GM12864 (cell line): ENCODE measurements around the gene ACVR2A.

ENCODE experiments used
- DNase-seq: peaks from one replicate; pipeline ENCODE4 v3.0.0-alpha.2; 2011; ENCODE audit warnings: low read depth
- H3K4me3 ChIP-seq: 2 replicates; pipeline ENCODE4 v1.5.1; 2011; ENCODE audit warnings: mild to moderate bottlenecking, low read depth, low read length, control low read depth
- CTCF ChIP-seq: IDR thresholded peaks from 2 replicates; pipeline ENCODE4 v1.5.1; 2011; ENCODE audit warnings: low read depth, mild to moderate bottlenecking, moderate library complexity, low read length, control low read depth, inconsistent platforms; ENCODE audit errors: missing control alignments

The ACVR2A gene

GRCh38 chr2:147844697-147845410 lies at the start of gene ACVR2A:
Gene ACVR2A, plus strand, starts transcription at chr2:147845029. Its CDS starts 124 bp downstream, at chr2:147845153.
- peak within 1 kb of the TSS; percentile 85 for H3K4me3 ChIP-seq
- DNase-seq: no peak
- no peak for TF ChIP-seq CTCF

DNA sequence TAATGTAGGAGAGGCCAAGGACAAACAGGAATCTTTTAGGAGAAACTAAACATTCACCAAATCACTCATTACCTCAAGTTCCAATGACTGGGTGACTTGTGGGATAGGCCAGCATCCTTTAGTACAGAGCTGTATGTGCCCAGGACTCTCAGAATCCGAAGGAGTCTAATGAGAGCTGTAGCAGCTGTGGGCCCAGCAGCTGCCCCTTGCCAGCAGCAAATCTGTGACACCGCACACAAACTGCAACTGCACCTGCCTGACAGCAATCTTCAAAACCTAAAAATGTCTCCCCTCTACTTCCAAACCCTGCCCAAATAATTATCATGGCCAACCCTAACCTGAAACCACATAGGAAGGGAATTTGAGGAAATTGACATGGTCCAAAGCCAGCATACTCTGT lies 44.5 kb upstream of the ACVR2A start:
- H3K4me3 ChIP-seq: no peak overlapping the region
- TF ChIP-seq CTCF: no peak
- no peak for DNase-seq

- TF ChIP-seq CTCF: no peak
- DNase-seq: no peak
- H3K4me3 ChIP-seq: no peak overlapping the region
Measured at GRCh38 chr2:147806846-147807245, 38.0 kb upstream of the ACVR2A start.

DNA sequence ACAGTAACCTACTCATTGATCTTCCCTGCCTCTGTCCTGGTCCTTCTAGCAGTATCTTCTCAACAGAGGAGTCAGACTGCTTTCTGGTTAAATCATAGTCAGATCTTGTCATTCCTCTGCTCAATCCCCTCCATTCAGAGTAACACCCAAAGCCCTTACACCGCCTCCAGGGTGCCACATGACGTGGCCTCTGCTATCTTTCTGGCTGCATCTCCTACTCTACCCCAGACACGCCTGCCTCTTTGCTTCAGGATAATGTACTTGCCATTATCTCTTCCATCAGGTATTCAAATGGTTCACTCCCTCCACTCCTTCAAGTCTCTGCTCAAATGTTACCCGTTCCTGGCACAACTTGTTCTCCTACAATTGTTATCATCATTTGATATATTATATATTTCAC lies 36.3 kb upstream of the ACVR2A start:
- no peak for TF ChIP-seq CTCF
- no peak for DNase-seq
- no peak overlapping the region for H3K4me3 ChIP-seq

- H3K4me3 ChIP-seq: no peak overlapping the region
- no peak for TF ChIP-seq CTCF
- no peak for DNase-seq
Measured at GRCh38 chr2:147810883-147811765, 33.7 kb upstream of the ACVR2A start.

DNA sequence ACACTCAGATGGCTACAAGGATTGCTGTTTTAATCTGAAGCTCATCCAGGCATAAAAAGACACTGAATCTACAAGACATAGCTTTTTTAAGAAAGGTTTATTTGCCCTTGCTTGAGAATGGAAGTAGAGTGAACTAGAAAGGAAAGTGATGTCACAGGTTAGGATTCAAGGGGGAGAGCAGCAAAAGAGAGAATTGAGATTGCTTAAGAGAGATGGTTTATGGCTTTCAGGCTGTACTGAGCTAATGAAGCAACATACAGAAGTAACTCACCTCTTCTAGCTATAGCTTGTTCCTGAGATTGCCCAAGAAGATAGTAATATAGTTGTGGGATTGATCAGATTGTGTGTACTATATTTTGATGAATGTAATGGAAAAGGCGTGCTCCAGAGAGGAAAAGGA lies 26.1 kb upstream of the ACVR2A start:
- no peak overlapping the region for H3K4me3 ChIP-seq
- TF ChIP-seq CTCF: no peak
- no peak for DNase-seq
